ENCODE results near the gene MGMT. TPM values are rescaled to one million over a fixed set of nuclear protein-coding genes. Genes with fewer than 3 reads are reported as not detected.

The MGMT gene
- total RNA-seq, 4 donors from 2014 or later, result 16.5 to 37.5 (median 32.1) TPM

- 81 to 89% methylated on average over 10 of the region's 13 CpGs for WGBS, 2 donors (ENCODE audit: low coverage in 1 of 2)
- H3K4me1 ChIP-seq, result no peaks in the 10 kb centered on the region
- no peak overlapping the region for H3K4me3 ChIP-seq
- ATAC-seq, result no peak
- H3K9me3 ChIP-seq, result no peaks in the 10 kb centered on the region
- no peaks in the 10 kb centered on the region for H3K36me3 ChIP-seq
- TF ChIP-seq POLR2AphosphoS5 (IDR thresholded peaks at IDR 0.05) (no peak), CTCF (IDR thresholded peaks at IDR 0.05) (no peak), EP300 (IDR thresholded peaks at IDR 0.05) (no peak), POLR2A (IDR thresholded peaks at IDR 0.05) (no peak)
- no peak overlapping the region for H3K27ac ChIP-seq
- no peaks in the 10 kb centered on the region for H3K27me3 ChIP-seq
Observed at GRCh38 chr10:129612481-129613109, 145.6 kb downstream of the MGMT start.

GRCh38 chr10:129613377-129613980 lies 146.4 kb downstream of the MGMT start:
- H3K27me3 ChIP-seq, result no peaks in the 10 kb centered on the region
- 85 to 100% methylated on average over 3 to 7 of the region's 12 CpGs for WGBS, 2 donors (ENCODE audit: low coverage in 1 of 2)
- no peaks in the 10 kb centered on the region for H3K36me3 ChIP-seq
- no peaks in the 10 kb centered on the region for H3K9me3 ChIP-seq
- H3K4me1 ChIP-seq, result no peaks in the 10 kb centered on the region
- no peak overlapping the region for H3K4me3 ChIP-seq
- TF ChIP-seq POLR2A (IDR thresholded peaks at IDR 0.05) (no peak), POLR2AphosphoS5 (IDR thresholded peaks at IDR 0.05) (no peak), CTCF (IDR thresholded peaks at IDR 0.05) (no peak), EP300 (IDR thresholded peaks at IDR 0.05) (no peak)
- no peak for ATAC-seq
- no peak overlapping the region for H3K27ac ChIP-seq

GRCh38 chr10:129614341-129614740 lies 147.3 kb downstream of the MGMT start:
- TF ChIP-seq POLR2AphosphoS5 (IDR thresholded peaks at IDR 0.05) (no peak), POLR2A (IDR thresholded peaks at IDR 0.05) (no peak), EP300 (IDR thresholded peaks at IDR 0.05) (no peak)
- ATAC-seq, result no peak
- Histone ChIP-seq H3K36me3 (no peaks in the 10 kb centered on the region), H3K4me1 (no peaks in the 10 kb centered on the region), H3K9me3 (no peaks in the 10 kb centered on the region), H3K27me3 (no peaks in the 10 kb centered on the region), H3K27ac (no peak overlapping the region), H3K4me3 (no peak overlapping the region)
- 55 to 62% methylated on average over 3 to 18 of the region's 19 CpGs for WGBS, 2 donors (ENCODE audit: low coverage in 1 of 2)

GRCh38 chr10:129615381-129615780 lies 148.3 kb downstream of the MGMT start:
- no peaks in the 10 kb centered on the region for H3K4me1 ChIP-seq
- no peak for ATAC-seq
- H3K4me3 ChIP-seq, result no peak overlapping the region
- TF ChIP-seq CTCF (IDR thresholded peaks at IDR 0.05), result no peak
- no peak for TF ChIP-seq POLR2A (IDR thresholded peaks at IDR 0.05)
- no peak for TF ChIP-seq POLR2AphosphoS5 (IDR thresholded peaks at IDR 0.05)
- no peak for TF ChIP-seq EP300 (IDR thresholded peaks at IDR 0.05)
- no peaks in the 10 kb centered on the region for H3K27me3 ChIP-seq
- H3K36me3 ChIP-seq, result no peaks in the 10 kb centered on the region
- H3K9me3 ChIP-seq, result no peaks in the 10 kb centered on the region
- H3K27ac ChIP-seq, result no peak overlapping the region
- 86% methylated on average over 4 of the region's 9 CpGs; no CpG with 5 or more reads in 1 of the 2 donors for WGBS, 2 donors (ENCODE audit: low coverage in 1 of 2)

GRCh38 chr10:129615921-129616525 lies 149.0 kb downstream of the MGMT start:
- no peak overlapping the region for H3K4me3 ChIP-seq
- no peaks in the 10 kb centered on the region for H3K36me3 ChIP-seq
- ATAC-seq, result no peak
- no peaks in the 10 kb centered on the region for H3K4me1 ChIP-seq
- H3K27me3 ChIP-seq, result no peaks in the 10 kb centered on the region
- 96 to 97% methylated on average over 11 to 12 of the region's 14 CpGs for WGBS, 2 donors (ENCODE audit: low coverage in 1 of 2)
- H3K27ac ChIP-seq, result no peak overlapping the region
- TF ChIP-seq EP300 (IDR thresholded peaks at IDR 0.05) (no peak), POLR2AphosphoS5 (IDR thresholded peaks at IDR 0.05) (no peak), POLR2A (IDR thresholded peaks at IDR 0.05) (no peak), CTCF (IDR thresholded peaks at IDR 0.05) (no peak)
- no peaks in the 10 kb centered on the region for H3K9me3 ChIP-seq
